Right atrium auricular region (tissue), 2 donors: ENCODE measurements around the gene HTR2C. TPM values are rescaled to one million over a fixed set of nuclear protein-coding genes. Genes with fewer than 3 reads are reported as not detected.
A peak's percentile ranks its signal among the peaks of the same experiment; 100 is the strongest.

Experiments used
- DNase-seq: peaks from one replicate; pipeline ENCODE4 v3.0.0-alpha.2; 2019; ENCODE audit warnings: low spot score
- H3K27ac ChIP-seq, 2 donors: fragments of 200-600 bp; sonication (generic); 1 replicate in 1 of 2; 2 replicates in 1 of 2; pipeline ENCODE4 v1.5.1; 2016 to 2019
- H3K27me3 ChIP-seq, 2 donors: fragments of 200-600 bp; sonication (generic); one replicate each; pipeline versions ENCODE4 v1.5.1 to v1.6.0; 2017 to 2019
- H3K36me3 ChIP-seq: fragments of 200-600 bp; sonication (generic); one replicate; pipeline ENCODE4 v1.5.1; 2016
- H3K4me1 ChIP-seq, 2 donors: fragments of 200-600 bp; sonication (generic); one replicate each; pipeline versions ENCODE4 v1.5.1 to v1.6.0; 2017 to 2019
- H3K4me3 ChIP-seq, 2 donors: fragments of 200-600 bp; sonication (generic); 1 replicate in 1 of 2; 2 replicates in 1 of 2; pipeline ENCODE4 v1.5.1; 2017 to 2019; ENCODE audit warnings: mild to moderate bottlenecking in 1 of 2, moderate library complexity in 1 of 2
- H3K9me3 ChIP-seq, 2 donors: fragments of 200-600 bp; sonication (generic); one replicate each; pipeline ENCODE4 v1.5.1; 2019
- CTCF ChIP-seq, 2 donors: fragments of 200-600 bp; sonication (generic); IDR thresholded peaks; one replicate each; pipeline ENCODE4 v1.5.1; 2019; ENCODE audit warnings: antibody characterized with exemption in 2 of 2
- total RNA-seq, 2 donors: library from RNA; depleted of rRNA; stranded (reverse); fragments of >200 nt; gene quantifications; one replicate each; pipeline ENCODE4 v1.1.0, GENCODE V29; 2016

Gene HTR2C
- under 1 TPM in 1 of 2 donors, not detected in 1; 0.12 TPM for total RNA-seq

- TF ChIP-seq CTCF (IDR thresholded peaks at IDR 0.05) = no peak
- peak within 1 kb of the TSS in 1 of 2 donors; percentile 18 for H3K4me3 ChIP-seq
Measured at GRCh38 chrX:114583646-114584374, at the start of gene HTR2C. TSS of gene HTR2C (plus strand) at chrX:114584086. CDS start at chrX:114726937, 142,851 bp downstream.

GRCh38 chrX:114580336-114580735 is 3.5 kb upstream of the HTR2C start:
- TF ChIP-seq CTCF (IDR thresholded peaks at IDR 0.05) = no peak
- Histone ChIP-seq H3K9me3 (no peaks in the 10 kb centered on the region), H3K36me3 (no peaks in the 10 kb centered on the region), H3K27me3 (peaks cover 14 to 37% of the 10 kb centered on the region in 2 donors), H3K27ac (no peak overlapping the region), H3K4me3 (no peak overlapping the region), H3K4me1 (peaks cover 0 to 3% of the 10 kb centered on the region in 2 donors)
- no peak for DNase-seq

More at GRCh38 chrX:114583646-114584374, at the start of gene HTR2C:
- H3K27ac ChIP-seq = no peak within 1 kb of the TSS
- peaks cover 0 to 3% of the 10 kb centered on the region in 2 donors for H3K4me1 ChIP-seq
- no peaks in the 10 kb centered on the region for H3K36me3 ChIP-seq
- DNase-seq = no peak
- peaks cover 14 to 37% of the 10 kb centered on the region in 2 donors for H3K27me3 ChIP-seq
- no peaks in the 10 kb centered on the region for H3K9me3 ChIP-seq

- Histone ChIP-seq H3K27me3 (peaks cover 14 to 37% of the 10 kb centered on the region in 2 donors), H3K27ac (no peak overlapping the region), H3K36me3 (no peaks in the 10 kb centered on the region), H3K9me3 (no peaks in the 10 kb centered on the region), H3K4me3 (peak overlapping the region in 1 of 2 donors; percentile 20), H3K4me1 (peaks cover 0 to 3% of the 10 kb centered on the region in 2 donors)
- no peak for DNase-seq
- no peak for TF ChIP-seq CTCF (IDR thresholded peaks at IDR 0.05)
Measured at GRCh38 chrX:114581528-114582263, 2.2 kb upstream of the HTR2C start.

- H3K4me1 ChIP-seq = peaks cover 0 to 3% of the 10 kb centered on the region in 2 donors
- H3K4me3 ChIP-seq = no peak overlapping the region
- H3K27me3 ChIP-seq = peaks cover 14 to 37% of the 10 kb centered on the region in 2 donors
- H3K27ac ChIP-seq = no peak overlapping the region
- no peaks in the 10 kb centered on the region for H3K36me3 ChIP-seq
- no peak for DNase-seq
- TF ChIP-seq CTCF (IDR thresholded peaks at IDR 0.05) = no peak
- no peaks in the 10 kb centered on the region for H3K9me3 ChIP-seq
Measured at GRCh38 chrX:114582264-114582632, 1.6 kb upstream of the HTR2C start.

- Histone ChIP-seq H3K27me3 (peaks cover 14 to 37% of the 10 kb centered on the region in 2 donors), H3K27ac (no peak overlapping the region), H3K4me1 (peaks cover 0 to 3% of the 10 kb centered on the region in 2 donors), H3K9me3 (no peaks in the 10 kb centered on the region), H3K4me3 (no peak overlapping the region), H3K36me3 (no peaks in the 10 kb centered on the region)
- DNase-seq = no peak
- no peak for TF ChIP-seq CTCF (IDR thresholded peaks at IDR 0.05)
Measured at GRCh38 chrX:114582698-114583395, 1.0 kb upstream of the HTR2C start.
